Measurements from ENCODE around the gene CTRB1. TPM values are rescaled to one million over a fixed set of nuclear protein-coding genes. Genes with fewer than 3 reads are reported as not detected.

Gene CTRB1
- total and polyA plus RNA-seq, 2 of the 13 experiments (the other 11 are each of a cell fraction or from before 2014, with no cell fraction given) = not detected

DNA sequence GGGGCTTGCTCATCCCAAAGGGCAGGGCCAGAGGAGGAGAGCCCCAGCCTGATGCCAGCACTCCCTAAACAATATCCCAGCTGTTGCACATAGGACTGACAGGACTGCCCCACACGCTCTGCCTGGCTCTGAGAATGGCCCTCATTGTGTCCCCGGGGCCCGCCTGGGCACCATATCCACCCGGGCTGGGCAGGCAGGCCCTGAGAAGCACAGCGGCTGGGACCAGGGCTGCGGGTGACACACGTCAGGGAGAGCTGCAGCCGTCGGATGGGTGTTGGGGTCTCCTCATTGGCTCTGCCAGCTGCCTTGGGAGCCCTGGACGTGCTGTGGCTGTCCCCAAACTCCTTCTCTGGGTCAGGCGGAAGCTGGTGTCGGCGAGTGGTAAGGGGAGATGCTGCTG is 28.5 kb downstream of the CTRB1 start (continued):
- no peak for TF ChIP-seq RXRB (CRISPR knock-in tag; IDR thresholded peaks at IDR 0.05; ENCODE audit: borderline replicate concordance)
- no peak for TF ChIP-seq ZNF251 (CRISPR knock-in tag; IDR thresholded peaks at IDR 0.05)
- TF ChIP-seq HMG20A (CRISPR knock-in tag; IDR thresholded peaks at IDR 0.05; ENCODE audit: borderline replicate concordance) = no peak
- no peak for TF ChIP-seq FOXP1 (IDR thresholded peaks at IDR 0.05)
- TF ChIP-seq FOXP1 (CRISPR knock-in tag; IDR thresholded peaks at IDR 0.05) = no peak
- TF ChIP-seq, protein P1, sequence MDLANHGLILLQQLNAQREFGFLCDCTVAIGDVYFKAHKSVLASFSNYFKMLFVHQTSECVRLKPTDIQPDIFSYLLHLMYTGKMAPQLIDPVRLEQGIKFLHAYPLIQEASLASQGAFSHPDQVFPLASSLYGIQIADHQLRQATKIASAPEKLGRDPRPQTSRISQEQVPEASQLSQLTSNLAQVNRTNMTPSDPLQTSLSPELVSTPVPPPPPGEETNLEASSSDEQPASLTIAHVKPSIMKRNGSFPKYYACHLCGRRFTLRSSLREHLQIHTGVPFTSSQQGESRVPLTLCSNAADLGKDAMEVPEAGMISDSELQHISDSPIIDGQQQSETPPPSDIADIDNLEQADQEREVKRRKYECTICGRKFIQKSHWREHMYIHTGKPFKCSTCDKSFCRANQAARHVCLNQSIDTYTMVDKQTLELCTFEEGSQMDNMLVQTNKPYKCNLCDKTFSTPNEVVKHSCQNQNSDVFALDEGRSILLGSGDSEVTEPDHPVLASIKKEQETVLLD (CRISPR knock-in tag; IDR thresholded peaks at IDR 0.05; ENCODE audit: low read depth) = no peak
- TF ChIP-seq, protein P2, sequence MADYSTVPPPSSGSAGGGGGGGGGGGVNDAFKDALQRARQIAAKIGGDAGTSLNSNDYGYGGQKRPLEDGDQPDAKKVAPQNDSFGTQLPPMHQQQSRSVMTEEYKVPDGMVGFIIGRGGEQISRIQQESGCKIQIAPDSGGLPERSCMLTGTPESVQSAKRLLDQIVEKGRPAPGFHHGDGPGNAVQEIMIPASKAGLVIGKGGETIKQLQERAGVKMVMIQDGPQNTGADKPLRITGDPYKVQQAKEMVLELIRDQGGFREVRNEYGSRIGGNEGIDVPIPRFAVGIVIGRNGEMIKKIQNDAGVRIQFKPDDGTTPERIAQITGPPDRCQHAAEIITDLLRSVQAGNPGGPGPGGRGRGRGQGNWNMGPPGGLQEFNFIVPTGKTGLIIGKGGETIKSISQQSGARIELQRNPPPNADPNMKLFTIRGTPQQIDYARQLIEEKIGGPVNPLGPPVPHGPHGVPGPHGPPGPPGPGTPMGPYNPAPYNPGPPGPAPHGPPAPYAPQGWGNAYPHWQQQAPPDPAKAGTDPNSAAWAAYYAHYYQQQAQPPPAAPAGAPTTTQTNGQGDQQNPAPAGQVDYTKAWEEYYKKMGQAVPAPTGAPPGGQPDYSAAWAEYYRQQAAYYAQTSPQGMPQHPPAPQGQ (CRISPR knock-in tag; IDR thresholded peaks at IDR 0.05; ENCODE audit: borderline replicate concordance) = no peak
- no peak for TF ChIP-seq ZNF883 (CRISPR knock-in tag; IDR thresholded peaks at IDR 0.05; ENCODE audit: not compliant biosample characterization)
- no peak for TF ChIP-seq RCOR2 (CRISPR knock-in tag; IDR thresholded peaks at IDR 0.05)
- no peak for TF ChIP-seq ZNF263 (CRISPR knock-in tag; IDR thresholded peaks at IDR 0.05)
- TF ChIP-seq, protein P3, sequence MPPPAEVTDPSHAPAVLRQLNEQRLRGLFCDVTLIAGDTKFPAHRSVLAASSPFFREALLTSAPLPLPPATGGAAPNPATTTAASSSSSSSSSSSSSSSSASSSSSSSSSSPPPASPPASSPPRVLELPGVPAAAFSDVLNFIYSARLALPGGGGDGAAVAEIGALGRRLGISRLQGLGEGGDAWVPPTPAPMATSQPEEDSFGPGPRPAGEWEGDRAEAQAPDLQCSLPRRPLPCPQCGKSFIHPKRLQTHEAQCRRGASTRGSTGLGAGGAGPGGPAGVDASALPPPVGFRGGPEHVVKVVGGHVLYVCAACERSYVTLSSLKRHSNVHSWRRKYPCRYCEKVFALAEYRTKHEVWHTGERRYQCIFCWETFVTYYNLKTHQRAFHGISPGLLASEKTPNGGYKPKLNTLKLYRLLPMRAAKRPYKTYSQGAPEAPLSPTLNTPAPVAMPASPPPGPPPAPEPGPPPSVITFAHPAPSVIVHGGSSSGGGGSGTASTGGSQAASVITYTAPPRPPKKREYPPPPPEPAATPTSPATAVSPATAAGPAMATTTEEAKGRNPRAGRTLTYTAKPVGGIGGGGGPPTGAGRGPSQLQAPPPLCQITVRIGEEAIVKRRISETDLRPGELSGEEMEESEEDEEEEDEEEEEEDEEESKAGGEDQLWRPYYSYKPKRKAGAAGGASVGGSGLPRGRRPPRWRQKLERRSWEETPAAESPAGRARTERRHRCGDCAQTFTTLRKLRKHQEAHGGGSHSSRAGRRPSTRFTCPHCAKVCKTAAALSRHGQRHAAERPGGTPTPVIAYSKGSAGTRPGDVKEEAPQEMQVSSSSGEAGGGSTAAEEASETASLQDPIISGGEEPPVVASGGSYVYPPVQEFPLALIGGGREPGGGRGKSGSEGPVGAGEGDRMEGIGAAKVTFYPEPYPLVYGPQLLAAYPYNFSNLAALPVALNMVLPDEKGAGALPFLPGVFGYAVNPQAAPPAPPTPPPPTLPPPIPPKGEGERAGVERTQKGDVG (CRISPR knock-in tag; IDR thresholded peaks at IDR 0.05; ENCODE audit: borderline replicate concordance) = no peak
- TF ChIP-seq ZNF30 (CRISPR knock-in tag; IDR thresholded peaks at IDR 0.05) = no peak
- no peak for TF ChIP-seq IKZF4 (CRISPR knock-in tag; IDR thresholded peaks at IDR 0.05; ENCODE audit: borderline replicate concordance, low read depth, not compliant biosample characterization)
- TF ChIP-seq ZNF598 (CRISPR knock-in tag; IDR thresholded peaks at IDR 0.05; ENCODE audit: borderline replicate concordance) = no peak
- TF ChIP-seq, protein P4, sequence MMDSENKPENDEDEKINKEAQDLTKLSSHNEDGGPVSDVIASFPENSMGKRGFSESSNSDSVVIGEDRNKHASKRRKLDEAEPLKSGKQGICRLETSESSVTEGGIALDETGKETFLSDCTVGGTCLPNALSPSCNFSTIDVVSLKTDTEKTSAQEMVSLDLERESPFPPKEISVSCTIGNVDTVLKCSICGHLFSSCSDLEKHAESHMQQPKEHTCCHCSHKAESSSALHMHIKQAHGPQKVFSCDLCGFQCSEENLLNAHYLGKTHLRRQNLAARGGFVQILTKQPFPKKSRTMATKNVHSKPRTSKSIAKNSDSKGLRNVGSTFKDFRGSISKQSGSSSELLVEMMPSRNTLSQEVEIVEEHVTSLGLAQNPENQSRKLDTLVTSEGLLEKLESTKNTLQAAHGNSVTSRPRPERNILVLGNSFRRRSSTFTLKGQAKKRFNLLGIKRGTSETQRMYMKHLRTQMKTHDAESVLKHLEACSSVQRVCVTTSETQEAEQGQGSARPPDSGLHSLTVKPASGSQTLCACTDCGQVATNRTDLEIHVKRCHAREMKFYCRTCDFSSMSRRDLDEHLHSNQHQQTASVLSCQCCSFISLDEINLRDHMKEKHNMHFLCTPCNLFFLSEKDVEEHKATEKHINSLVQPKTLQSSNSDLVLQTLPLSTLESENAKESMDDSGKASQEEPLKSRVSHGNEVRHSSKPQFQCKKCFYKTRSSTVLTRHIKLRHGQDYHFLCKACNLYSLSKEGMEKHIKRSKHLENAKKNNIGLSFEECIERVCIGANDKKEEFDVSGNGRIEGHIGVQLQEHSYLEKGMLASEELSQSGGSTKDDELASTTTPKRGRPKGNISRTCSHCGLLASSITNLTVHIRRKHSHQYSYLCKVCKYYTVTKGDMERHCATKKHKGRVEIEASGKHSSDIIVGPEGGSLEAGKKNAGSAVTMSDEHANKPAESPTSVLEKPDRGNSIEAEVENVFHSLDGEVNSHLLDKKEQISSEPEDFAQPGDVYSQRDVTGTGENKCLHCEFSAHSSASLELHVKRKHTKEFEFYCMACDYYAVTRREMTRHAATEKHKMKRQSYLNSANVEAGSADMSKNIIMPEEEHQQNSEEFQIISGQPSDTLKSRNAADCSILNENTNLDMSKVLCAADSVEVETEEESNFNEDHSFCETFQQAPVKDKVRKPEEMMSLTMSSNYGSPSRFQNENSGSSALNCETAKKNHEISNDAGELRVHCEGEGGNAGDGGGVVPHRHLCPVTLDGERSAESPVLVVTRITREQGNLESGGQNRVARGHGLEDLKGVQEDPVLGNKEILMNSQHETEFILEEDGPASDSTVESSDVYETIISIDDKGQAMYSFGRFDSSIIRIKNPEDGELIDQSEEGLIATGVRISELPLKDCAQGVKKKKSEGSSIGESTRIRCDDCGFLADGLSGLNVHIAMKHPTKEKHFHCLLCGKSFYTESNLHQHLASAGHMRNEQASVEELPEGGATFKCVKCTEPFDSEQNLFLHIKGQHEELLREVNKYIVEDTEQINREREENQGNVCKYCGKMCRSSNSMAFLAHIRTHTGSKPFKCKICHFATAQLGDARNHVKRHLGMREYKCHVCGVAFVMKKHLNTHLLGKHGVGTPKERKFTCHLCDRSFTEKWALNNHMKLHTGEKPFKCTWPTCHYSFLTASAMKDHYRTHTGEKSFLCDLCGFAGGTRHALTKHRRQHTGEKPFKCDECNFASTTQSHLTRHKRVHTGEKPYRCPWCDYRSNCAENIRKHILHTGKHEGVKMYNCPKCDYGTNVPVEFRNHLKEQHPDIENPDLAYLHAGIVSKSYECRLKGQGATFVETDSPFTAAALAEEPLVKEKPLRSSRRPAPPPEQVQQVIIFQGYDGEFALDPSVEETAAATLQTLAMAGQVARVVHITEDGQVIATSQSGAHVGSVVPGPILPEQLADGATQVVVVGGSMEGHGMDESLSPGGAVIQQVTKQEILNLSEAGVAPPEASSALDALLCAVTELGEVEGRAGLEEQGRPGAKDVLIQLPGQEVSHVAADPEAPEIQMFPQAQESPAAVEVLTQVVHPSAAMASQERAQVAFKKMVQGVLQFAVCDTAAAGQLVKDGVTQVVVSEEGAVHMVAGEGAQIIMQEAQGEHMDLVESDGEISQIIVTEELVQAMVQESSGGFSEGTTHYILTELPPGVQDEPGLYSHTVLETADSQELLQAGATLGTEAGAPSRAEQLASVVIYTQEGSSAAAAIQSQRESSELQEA (CRISPR knock-in tag; IDR thresholded peaks at IDR 0.05; ENCODE audit: not compliant biosample characterization) = peak; percentile 10
- TF ChIP-seq ZNF224 (CRISPR knock-in tag; IDR thresholded peaks at IDR 0.05) = no peak
